ENCODE results near the gene MCRIP1. TPM values are rescaled to one million over a fixed set of nuclear protein-coding genes. Genes with fewer than 3 reads are reported as not detected.

MCRIP1 gene
- total RNA-seq, 2 experiments from 2014 or later: 49.9 to 50.1 TPM

DNA sequence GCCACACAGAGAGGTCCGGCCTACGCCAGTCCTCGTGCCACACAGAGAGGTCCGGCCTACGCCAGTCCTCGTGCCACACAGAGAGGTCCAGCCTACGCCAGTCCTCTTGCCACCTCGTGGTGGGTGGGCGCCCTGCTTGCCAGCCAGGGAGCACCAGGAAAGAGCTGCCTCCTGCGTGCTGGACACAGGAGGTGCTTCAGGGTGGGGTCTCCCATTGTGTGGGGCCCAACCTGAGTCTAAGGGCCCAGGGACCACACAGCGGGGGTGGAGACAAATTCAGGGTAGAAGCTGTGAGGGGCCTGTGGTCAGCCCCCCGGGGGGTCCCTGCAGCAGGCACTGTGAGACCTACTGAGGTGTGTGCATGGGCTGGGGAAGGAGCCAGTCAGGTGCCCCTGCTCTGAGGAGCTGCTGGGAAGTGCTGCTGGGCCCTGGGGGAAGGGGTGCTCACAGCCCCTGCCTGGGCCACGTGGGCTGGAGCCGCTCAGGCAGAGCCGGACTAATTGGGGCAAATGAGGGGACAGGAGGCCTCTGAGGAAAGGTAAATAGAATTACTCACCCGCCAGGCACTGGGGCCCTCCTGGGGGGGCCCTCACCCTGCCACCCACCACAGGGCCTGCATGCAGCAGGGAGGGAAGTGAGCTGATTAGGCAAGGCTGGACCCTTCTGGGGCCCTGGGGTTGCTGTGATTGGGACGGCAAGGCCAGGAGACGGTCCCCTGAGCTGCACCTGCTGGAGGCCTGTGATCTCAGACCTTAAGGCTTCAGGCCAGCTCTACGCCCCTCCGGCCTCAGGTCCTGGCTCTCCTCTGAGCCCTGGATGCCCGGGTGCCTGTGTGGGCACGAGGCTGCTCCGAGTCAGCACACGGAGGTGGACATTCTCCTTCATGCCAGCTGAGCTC is 18.1 kb downstream of the MCRIP1 start:
- no peak for ATAC-seq
- Mint-ChIP-seq H3K27me3 (peaks cover 5% of the 10 kb centered on the region), H3K36me3 (no peaks in the 10 kb centered on the region), H3K9me3 (ENCODE audit: low read depth) (no peaks in the 10 kb centered on the region), H3K4me1 (no peaks in the 10 kb centered on the region), H3K27ac (no peak overlapping the region), H3K4me3 (no peak overlapping the region)
- CTCF ChIA-PET: no interaction called here
- no peak for DNase-seq

DNA sequence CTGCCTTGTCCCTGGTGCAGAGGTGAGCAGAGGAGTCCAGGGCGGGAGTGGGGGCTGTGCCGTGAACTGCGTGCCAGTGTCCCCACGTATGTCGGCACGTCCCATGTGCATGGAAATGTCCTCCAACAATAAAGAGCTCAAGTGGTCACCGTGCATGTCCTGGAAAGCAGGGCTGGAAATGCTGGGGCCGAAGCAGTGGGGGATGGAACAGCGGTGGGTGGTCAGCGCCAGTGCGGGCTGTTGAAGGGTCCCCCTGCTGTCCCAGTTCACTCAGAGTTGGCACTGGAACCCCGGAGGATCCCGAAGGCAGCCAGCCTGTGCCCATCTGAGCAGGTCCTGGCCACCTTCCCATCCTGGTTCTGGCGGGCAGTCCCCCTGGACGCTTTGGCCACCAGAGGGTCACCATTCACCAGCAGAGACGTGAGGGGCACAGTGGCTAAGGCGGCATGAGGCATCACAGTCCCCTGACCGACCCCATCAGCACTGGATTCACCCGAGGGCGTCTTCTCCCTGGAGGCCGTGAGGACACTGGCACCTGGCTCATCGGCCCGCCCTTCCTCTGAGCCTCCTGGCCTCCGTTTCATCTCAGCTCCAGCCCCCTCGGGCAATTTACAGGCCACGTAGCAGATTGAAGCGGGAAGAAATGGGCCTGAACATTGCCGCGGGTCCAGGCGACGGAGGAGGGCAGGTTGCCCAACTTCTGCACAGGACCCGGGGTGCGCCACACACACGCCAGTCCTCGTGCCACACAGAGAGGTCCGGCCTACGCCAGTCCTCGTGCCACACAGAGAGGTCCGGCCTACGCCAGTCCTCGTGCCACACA is 19.0 kb downstream of the MCRIP1 start:
- ATAC-seq: no peak
- DNase-seq: no peak
- CTCF ChIA-PET: no interaction called here
- Mint-ChIP-seq H3K36me3 (no peaks in the 10 kb centered on the region), H3K4me3 (no peak overlapping the region), H3K9me3 (ENCODE audit: low read depth) (no peaks in the 10 kb centered on the region), H3K27me3 (peaks cover 10% of the 10 kb centered on the region), H3K4me1 (no peaks in the 10 kb centered on the region), H3K27ac (no peak overlapping the region)

DNA sequence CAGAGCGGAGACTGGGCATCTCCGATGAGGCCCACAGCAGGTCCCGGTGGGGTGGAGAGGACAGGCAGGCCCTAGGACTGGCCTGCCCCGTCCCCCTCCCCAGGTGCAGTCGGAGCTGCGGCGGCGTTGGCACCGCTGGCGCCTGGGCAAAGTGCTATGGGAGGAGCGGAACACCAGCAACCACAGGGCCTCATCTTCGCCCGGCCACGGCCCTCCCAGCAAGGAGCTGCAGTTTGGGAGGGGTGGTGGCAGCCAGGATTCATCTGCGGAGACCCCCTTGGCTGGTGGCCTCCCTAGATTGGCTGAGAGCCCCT is 19.8 kb downstream of the MCRIP1 start:
- no peak for ATAC-seq
- no peaks in the 10 kb centered on the region for H3K36me3 Mint-ChIP-seq
- no peaks in the 10 kb centered on the region for H3K9me3 Mint-ChIP-seq (ENCODE audit: low read depth)
- CTCF ChIA-PET: no interaction called here
- peaks cover 14% of the 10 kb centered on the region for H3K27me3 Mint-ChIP-seq
- no peak overlapping the region for H3K4me3 Mint-ChIP-seq
- no peaks in the 10 kb centered on the region for H3K4me1 Mint-ChIP-seq
- DNase-seq: no peak
- no peak overlapping the region for H3K27ac Mint-ChIP-seq

DNA sequence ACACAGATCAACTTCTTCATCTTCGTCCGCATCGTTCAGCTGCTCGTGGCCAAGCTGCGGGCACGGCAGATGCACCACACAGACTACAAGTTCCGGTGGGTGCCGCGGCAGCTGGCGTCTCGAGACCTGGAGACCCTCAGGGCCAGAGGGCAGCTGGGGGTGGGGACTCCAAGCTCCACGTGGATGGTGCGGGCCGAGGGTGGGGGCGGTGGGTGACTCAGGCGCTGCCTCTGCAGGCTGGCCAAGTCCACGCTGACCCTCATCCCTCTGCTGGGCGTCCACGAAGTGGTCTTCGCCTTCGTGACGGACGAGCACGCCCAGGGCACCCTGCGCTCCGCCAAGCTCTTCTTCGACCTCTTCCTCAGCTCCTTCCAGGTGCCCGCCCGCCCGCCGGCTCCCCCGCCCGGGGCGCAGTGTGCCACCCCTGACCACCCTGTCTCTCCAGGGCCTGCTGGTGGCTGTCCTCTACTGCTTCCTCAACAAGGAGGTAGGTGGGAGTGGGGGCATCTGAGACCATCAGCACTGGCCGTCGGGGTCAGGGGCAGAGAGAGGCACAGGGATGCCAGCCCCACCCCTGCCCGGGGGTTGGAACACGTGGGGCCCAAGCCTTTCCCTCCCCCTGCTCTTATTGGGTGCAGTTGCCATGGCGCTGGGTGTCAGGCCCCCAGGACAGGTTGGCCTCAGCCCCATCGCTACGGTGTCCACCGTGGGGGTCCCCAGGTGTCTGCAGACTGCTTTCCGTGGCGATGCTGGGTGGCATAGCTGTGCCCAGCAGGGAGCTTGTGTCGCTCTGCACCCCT is 20.3 kb downstream of the MCRIP1 start:
- Mint-ChIP-seq H3K9me3 (ENCODE audit: low read depth) (no peaks in the 10 kb centered on the region), H3K4me1 (no peaks in the 10 kb centered on the region), H3K27ac (no peak overlapping the region), H3K36me3 (no peaks in the 10 kb centered on the region), H3K4me3 (no peak overlapping the region), H3K27me3 (peaks cover 14% of the 10 kb centered on the region)
- no peak for DNase-seq
- CTCF ChIA-PET: no interaction called here
- no peak for ATAC-seq

DNA sequence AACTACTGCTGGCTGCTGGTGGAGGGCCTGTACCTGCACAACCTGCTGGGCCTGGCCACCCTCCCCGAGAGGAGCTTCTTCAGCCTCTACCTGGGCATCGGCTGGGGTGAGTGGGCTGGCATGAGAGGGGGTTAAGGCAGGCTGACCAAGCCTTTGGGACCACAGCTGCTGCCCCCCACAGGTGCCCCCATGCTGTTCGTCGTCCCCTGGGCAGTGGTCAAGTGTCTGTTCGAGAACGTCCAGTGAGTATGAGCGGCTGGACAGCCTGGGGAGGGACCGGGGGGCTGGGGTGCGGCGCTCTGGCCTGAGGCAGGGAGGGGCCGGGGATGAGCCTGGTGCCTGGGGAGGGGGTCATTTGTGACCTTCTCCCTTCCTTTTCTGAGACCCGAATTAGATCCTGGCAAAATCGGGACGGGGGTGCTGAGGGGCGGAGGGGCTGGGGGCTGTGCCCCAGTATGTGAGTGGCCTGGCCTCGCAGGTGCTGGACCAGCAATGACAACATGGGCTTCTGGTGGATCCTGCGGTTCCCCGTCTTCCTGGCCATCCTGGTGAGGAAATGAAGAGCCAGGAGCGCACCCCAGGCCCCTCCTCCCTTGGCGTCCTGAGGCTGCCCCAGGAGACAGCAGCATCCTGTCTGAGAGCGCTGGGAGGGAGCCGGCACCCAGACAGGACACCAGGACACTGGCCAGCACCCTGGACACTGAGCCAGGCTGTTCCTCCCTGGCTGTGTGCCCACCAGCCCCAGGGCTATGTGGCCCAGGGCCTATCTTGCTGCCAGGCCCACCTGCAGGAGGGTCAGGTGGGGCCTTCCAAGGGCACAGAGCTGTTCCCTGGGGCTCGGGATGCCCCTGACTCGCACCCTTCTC is 21.2 kb downstream of the MCRIP1 start:
- Mint-ChIP-seq H3K27ac (no peak overlapping the region), H3K4me3 (no peak overlapping the region), H3K9me3 (ENCODE audit: low read depth) (no peaks in the 10 kb centered on the region), H3K4me1 (no peaks in the 10 kb centered on the region), H3K27me3 (peaks cover 13% of the 10 kb centered on the region), H3K36me3 (no peaks in the 10 kb centered on the region)
- DNase-seq: no peak
- no peak for ATAC-seq
- CTCF ChIA-PET: no interaction called here

DNA sequence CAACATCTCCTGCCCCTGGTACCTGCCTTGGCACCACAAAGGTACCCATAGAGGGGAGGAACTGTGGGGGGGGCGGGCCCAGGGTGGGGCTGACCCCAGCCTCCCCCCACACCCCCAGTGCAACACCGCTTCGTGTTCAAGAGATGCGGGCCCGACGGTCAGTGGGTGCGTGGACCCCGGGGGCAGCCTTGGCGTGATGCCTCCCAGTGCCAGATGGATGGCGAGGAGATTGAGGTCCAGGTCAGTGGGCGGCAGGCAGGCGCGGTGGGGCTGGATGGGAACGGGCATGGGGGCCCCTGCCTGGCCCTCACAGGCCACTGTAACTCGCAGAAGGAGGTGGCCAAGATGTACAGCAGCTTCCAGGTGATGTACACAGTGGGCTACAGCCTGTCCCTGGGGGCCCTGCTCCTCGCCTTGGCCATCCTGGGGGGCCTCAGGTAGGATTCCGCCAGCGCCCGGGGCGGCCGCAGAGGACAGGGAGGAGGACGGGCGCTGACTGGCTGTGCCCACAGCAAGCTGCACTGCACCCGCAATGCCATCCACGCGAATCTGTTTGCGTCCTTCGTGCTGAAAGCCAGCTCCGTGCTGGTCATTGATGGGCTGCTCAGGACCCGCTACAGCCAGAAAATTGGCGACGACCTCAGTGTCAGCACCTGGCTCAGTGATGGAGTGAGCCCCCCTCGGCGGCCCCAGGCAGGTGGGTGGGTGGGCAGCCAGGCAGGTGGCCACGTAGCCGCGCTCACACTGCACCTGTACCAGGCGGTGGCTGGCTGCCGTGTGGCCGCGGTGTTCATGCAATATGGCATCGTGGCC is 22.0 kb downstream of the MCRIP1 start:
- Mint-ChIP-seq H3K4me3 (no peak overlapping the region), H3K4me1 (no peaks in the 10 kb centered on the region), H3K27ac (no peak overlapping the region), H3K27me3 (peaks cover 11% of the 10 kb centered on the region), H3K36me3 (no peaks in the 10 kb centered on the region), H3K9me3 (ENCODE audit: low read depth) (no peaks in the 10 kb centered on the region)
- DNase-seq: no peak
- no peak for ATAC-seq
- CTCF ChIA-PET: no interaction called here

DNA sequence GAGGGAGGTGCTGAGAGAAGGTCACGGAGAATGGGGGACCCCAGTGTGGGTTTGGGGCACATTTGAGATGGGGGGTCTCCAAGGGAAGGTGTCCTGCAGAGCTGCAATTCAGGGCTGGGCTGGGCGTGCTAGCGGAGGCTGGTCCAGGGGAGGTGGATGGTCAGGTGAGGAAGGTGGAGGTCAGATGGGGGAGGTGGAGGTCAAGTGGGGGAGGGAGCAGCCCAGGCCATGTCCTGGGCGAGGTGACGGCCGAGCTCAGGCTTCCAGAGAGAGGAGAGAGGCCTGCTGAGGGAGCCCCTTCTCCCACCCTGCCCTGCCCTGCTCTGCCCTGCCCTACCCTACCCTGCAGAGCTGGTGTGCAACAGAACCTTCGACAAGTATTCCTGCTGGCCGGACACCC is 22.6 kb downstream of the MCRIP1 start:
- no peak for DNase-seq
- CTCF ChIA-PET: no interaction called here
- H3K27ac Mint-ChIP-seq: no peak overlapping the region
- no peak overlapping the region for H3K4me3 Mint-ChIP-seq
- H3K9me3 Mint-ChIP-seq (ENCODE audit: low read depth): no peaks in the 10 kb centered on the region
- no peaks in the 10 kb centered on the region for H3K36me3 Mint-ChIP-seq
- H3K4me1 Mint-ChIP-seq: no peaks in the 10 kb centered on the region
- no peak for ATAC-seq
- H3K27me3 Mint-ChIP-seq: peaks cover 13% of the 10 kb centered on the region

DNA sequence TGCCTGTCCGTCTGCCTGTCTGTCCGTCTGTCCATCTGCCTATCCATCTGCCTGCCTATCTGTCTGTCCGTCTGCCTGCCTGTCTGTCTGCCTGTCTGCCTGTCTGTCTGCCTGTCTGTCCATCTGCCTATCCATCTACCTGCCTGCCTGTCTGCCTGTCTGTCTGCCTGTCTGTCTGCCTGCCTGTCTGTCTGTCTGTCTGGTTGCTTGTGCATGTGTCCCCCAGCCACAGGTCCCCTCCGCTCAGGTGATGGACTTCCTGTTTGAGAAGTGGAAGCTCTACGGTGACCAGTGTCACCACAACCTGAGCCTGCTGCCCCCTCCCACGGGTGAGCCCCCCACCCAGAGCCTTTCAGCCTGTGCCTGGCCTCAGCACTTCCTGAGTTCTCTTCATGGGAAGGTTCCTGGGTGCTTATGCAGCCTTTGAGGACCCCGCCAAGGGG is 23.5 kb downstream of the MCRIP1 start:
- no peaks in the 10 kb centered on the region for H3K4me1 Mint-ChIP-seq
- CTCF ChIA-PET: no interaction called here
- peaks cover 17% of the 10 kb centered on the region for H3K27me3 Mint-ChIP-seq
- H3K27ac Mint-ChIP-seq: no peak overlapping the region
- H3K4me3 Mint-ChIP-seq: no peak overlapping the region
- DNase-seq: no peak
- H3K36me3 Mint-ChIP-seq: no peaks in the 10 kb centered on the region
- no peak for ATAC-seq
- H3K9me3 Mint-ChIP-seq (ENCODE audit: low read depth): no peaks in the 10 kb centered on the region

DNA sequence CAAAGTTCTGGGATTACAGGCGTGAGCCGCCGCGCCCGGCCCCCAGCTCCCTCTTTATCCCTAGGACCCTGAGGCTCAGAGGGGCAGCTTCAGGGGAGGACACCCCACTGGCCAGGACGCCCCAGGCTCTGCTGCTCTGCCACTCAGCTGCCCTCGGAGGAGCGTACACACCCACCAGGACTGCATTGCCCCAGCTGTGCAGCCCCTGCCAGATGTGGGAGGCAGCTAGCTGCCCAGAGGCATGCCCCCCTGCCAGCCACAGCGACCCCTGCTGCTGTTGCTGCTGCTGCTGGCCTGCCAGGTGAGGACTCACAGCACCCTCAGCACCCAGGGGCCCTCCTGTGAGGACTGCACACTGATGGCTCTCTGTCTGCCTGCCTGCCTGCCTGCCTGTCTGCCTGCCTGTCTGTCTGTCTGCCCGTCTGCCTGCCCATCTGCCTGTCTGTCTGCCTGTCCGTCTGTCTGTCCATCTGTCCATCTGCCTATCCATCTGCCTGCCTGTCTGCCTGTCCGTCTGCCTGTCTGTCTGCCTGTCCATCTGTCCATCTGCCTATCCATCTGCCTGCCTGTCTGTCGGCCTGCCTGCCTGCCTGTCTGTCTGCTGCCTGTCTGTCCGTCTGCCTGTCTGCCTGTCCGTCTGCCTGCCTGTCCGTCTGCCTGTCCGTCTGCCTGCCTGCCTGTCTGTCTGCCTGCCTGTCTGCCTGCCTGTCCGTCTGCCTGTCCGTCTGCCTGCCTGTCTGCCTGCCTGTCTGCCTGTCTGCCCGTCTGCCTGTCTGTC is 24.1 kb downstream of the MCRIP1 start:
- no peak for ATAC-seq
- H3K27me3 Mint-ChIP-seq: peaks cover 17% of the 10 kb centered on the region
- no peaks in the 10 kb centered on the region for H3K36me3 Mint-ChIP-seq
- no peaks in the 10 kb centered on the region for H3K4me1 Mint-ChIP-seq
- H3K27ac Mint-ChIP-seq: no peak overlapping the region
- no peak for DNase-seq
- no peak overlapping the region for H3K4me3 Mint-ChIP-seq
- CTCF ChIA-PET: interaction anchor here (0.6 kb wide), 1 partner anchor 31 kb away, joined by 3 read pairs; no protein-coding TSS in a partner anchor
- H3K9me3 Mint-ChIP-seq (ENCODE audit: low read depth): no peaks in the 10 kb centered on the region

DNA sequence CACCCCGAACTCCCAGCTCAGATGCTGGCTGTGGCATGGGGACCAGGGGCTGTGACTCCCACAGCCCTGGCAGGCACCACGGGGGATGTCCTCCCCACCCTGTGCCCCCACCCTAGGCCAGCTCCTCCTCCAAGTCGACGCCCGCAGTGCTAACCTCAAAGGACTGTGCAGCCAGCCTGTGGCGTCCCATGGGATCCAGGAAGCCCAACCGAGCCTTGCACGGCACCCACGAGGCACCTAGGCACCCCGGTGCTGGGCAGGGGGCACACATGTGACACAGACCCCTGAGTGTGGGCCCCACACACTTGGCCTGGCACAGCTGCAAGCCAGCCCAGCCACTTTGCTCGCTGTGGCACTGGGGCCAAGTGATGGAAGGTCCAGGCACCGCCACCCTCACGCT is 25.3 kb downstream of the MCRIP1 start:
- CTCF ChIA-PET: no interaction called here
- H3K27ac Mint-ChIP-seq: no peak overlapping the region
- no peaks in the 10 kb centered on the region for H3K36me3 Mint-ChIP-seq
- DNase-seq (no peak), ATAC-seq (no peak)
- no peaks in the 10 kb centered on the region for H3K9me3 Mint-ChIP-seq (ENCODE audit: low read depth)
- no peak overlapping the region for H3K4me3 Mint-ChIP-seq
- no peaks in the 10 kb centered on the region for H3K4me1 Mint-ChIP-seq
- peaks cover 24% of the 10 kb centered on the region for H3K27me3 Mint-ChIP-seq

DNA sequence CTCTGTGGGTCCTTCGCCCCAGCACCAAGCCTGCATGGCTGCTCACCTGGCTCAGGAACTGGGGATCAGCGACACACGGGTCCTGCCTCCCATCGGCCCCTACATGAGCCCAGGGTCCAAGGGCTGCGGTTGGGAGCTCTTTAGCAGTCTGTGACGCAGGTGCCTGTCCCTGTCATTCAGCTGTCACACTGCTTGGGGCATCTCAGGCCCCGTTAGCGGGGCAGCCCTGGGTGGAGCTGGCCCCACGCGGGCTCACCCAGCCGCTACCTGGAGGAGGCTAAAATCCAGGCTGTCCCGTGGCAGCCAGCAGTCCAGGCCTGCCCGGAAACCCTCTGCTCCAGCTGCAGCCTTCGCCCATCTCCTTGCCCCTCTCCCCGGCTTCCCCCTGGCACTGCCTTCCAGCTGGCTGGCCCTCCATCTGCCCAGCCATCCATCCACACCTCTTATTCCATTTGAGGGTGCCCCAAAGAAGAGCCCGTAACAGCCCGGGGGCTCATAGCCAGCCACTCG is 25.8 kb downstream of the MCRIP1 start:
- no peak overlapping the region for H3K27ac Mint-ChIP-seq
- H3K36me3 Mint-ChIP-seq: no peaks in the 10 kb centered on the region
- CTCF ChIA-PET: no interaction called here
- no peaks in the 10 kb centered on the region for H3K9me3 Mint-ChIP-seq (ENCODE audit: low read depth)
- no peak overlapping the region for H3K4me3 Mint-ChIP-seq
- ATAC-seq: no peak
- H3K27me3 Mint-ChIP-seq: peaks cover 30% of the 10 kb centered on the region
- H3K4me1 Mint-ChIP-seq: no peaks in the 10 kb centered on the region
- DNase-seq: no peak
